RWPE1 (cell line): ENCODE results near the gene BTRC.
A peak's percentile ranks its signal among the peaks of the same experiment; 100 is the strongest.

ENCODE experiments used
- CTCF ChIA-PET: fragments of 350-600 bp; sonication (Branson Sonifier 250); formaldehyde crosslinking; extraction: SDS; loops from one replicate; lab custom pipeline; 2021; lab: Yijun Ruan, JAX
- POLR2A ChIA-PET: fragments of 400-600 bp; formaldehyde crosslinking; extraction: SDS; loops from one replicate; lab custom pipeline; 2020; ENCODE audit warnings: antibody characterized with exemption; ENCODE audit not compliant: low non-redundant PET; lab: Yijun Ruan, JAX
- DNase-seq: peaks from one replicate; pipeline ENCODE4 v3.0.0; 2012; ENCODE audit warnings: low spot score
- H3K27ac ChIP-seq: fragments of 450-650 bp; 2 replicates; pipeline ENCODE4 v1.5.1; 2017
- CTCF ChIP-seq: fragments of 450-650 bp; conservative IDR thresholded peaks from 2 replicates; pipeline ENCODE4 v1.5.1; 2017; ENCODE audit warnings: low read depth, mild to moderate bottlenecking

The BTRC gene

GRCh38 chr10:101494650-101495049 is 140.7 kb downstream of the BTRC start:
- no peak for TF ChIP-seq CTCF
- CTCF ChIA-PET = interaction anchor here (0.6 to 1.0 kb wide), 3 partner anchors 27 to 75 kb away, joined by 3 to 5 read pairs (median 5); no protein-coding TSS in a partner anchor
- POLR2A ChIA-PET = no interaction called here
- no peak overlapping the region for H3K27ac ChIP-seq
- DNase-seq = no peak

GRCh38 chr10:101495324-101495925 is 141.5 kb downstream of the BTRC start:
- ChIA-PET CTCF (interaction anchor here (0.6 to 1.0 kb wide), 4 partner anchors 26 to 74 kb away, joined by 3 to 5 read pairs (median 4); no protein-coding TSS in a partner anchor), POLR2A (no interaction called here)
- TF ChIP-seq CTCF = peak; percentile 22; the same call in 1 of the 2 replicates
- DNase-seq = peak; percentile 22
- no peak overlapping the region for H3K27ac ChIP-seq

- TF ChIP-seq CTCF = no peak
- H3K27ac ChIP-seq = no peak overlapping the region
- ChIA-PET CTCF (interaction anchor here (0.6 kb wide), 1 partner anchor 65 kb away, joined by 5 read pairs; no protein-coding TSS in a partner anchor), POLR2A (no interaction called here)
- no peak for DNase-seq
Measured at GRCh38 chr10:101504438-101504837, 150.5 kb downstream of the BTRC start.

GRCh38 chr10:101506829-101507661 is 153.1 kb downstream of the BTRC start:
- no peak for DNase-seq
- ChIA-PET POLR2A (no interaction called here), CTCF (interaction anchor here (0.6 to 1.6 kb wide), 3 partner anchors 21 to 293 kb away, joined by 4 to 5 read pairs (median 5); no protein-coding TSS in a partner anchor)
- no peak overlapping the region for H3K27ac ChIP-seq
- no peak for TF ChIP-seq CTCF

DNA sequence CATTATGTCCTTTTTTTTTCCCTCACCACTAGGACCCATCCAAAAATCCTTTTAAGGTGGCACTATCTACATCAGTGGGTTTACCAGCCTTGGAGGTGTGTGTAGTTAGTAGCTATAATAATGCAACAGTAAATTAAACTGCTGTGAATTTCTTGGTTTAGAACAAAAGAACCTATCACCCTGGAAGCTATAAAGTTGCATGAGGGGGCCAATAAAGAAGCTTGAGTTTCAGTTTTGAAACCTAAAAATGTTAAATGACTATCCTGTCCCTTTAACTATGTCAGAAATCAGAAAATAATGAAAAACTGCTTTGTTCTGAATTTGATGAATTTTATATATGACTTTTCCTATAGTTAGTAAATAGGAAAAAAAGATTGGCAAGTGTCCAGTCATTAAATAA is 153.9 kb downstream of the BTRC start:
- CTCF ChIA-PET = interaction anchor here (1.2 to 1.6 kb wide), 2 partner anchors 63 to 294 kb away, joined by 5 read pairs; no protein-coding TSS in a partner anchor
- DNase-seq = no peak
- POLR2A ChIA-PET = no interaction called here

More for the DNA sequence above, 153.9 kb downstream of the BTRC start:
- TF ChIP-seq CTCF = no peak
- no peak overlapping the region for H3K27ac ChIP-seq
